H1 (cell line): Measurements from ENCODE around the gene TRMT44. TPM values are rescaled to one million over a fixed set of nuclear protein-coding genes. Genes with fewer than 3 reads are reported as not detected.
A peak's percentile ranks its signal among the peaks of the same experiment; 100 is the strongest.

Experiments used
- CTCF ChIA-PET: fragments of 300-600 bp; sonication (Branson Sonifier 250); formaldehyde crosslinking; loops from one replicate; lab custom pipeline; 2021; ENCODE audit not compliant: partially characterized antibody; lab: Charles Lee
- POLR2A ChIA-PET: fragments of 300-600 bp; sonication (Branson Sonifier 250); formaldehyde crosslinking; loops from one replicate; lab custom pipeline; 2021; ENCODE audit warnings: inconsistent platforms; ENCODE audit not compliant: partially characterized antibody; lab: Charles Lee
- DNase-seq, 2 experiments: peaks; one replicate each; pipeline versions ENCODE4 v3.0.0 to v3.0.0-alpha.2; 2010 to 2022; ENCODE audit warnings: low spot score in 2 of 2, low read depth in 1 of 2, mixed read lengths in 1 of 2
- FAIRE-seq: peaks from 2 replicates; lab custom pipeline; 2011; peaks lifted over from hg19 to GRCh38; lab: Jason Lieb, UNC
- H2AFZ ChIP-seq: 2 replicates; pipeline ENCODE4 v1.8.1; 2012; ENCODE audit warnings: low read length, inconsistent platforms
- H2AK5ac ChIP-seq: 2 replicates; pipeline ENCODE4 v1.6.1; 2013; ENCODE audit warnings: low read depth, low read length
- H2BK120ac ChIP-seq: replicated peaks from 2 replicates; pipeline ENCODE3; 2013; ENCODE audit warnings: low read depth, low read length, inconsistent platforms
- H2BK12ac ChIP-seq: 2 replicates; pipeline ENCODE4 v1.6.1; 2013; ENCODE audit warnings: low read depth, low read length
- H2BK15ac ChIP-seq: 2 replicates; pipeline ENCODE4 v1.6.1; 2013; ENCODE audit warnings: low read length
- H2BK20ac ChIP-seq: 2 replicates; pipeline ENCODE4 v1.6.1; 2013; ENCODE audit warnings: low read length
- H2BK5ac ChIP-seq: 2 replicates; pipeline ENCODE4 v1.6.1; 2013; ENCODE audit warnings: low read depth, low read length
- H3K14ac ChIP-seq: 2 replicates; pipeline ENCODE4 v1.6.1; 2013; ENCODE audit warnings: inconsistent platforms; ENCODE audit not compliant: insufficient read length
- H3K18ac ChIP-seq: 2 replicates; pipeline ENCODE4 v1.6.1; 2013; ENCODE audit warnings: low read length; ENCODE audit errors: extremely low read depth
- H3K23ac ChIP-seq: 2 replicates; pipeline ENCODE4 v1.6.1; 2013; ENCODE audit warnings: inconsistent platforms; ENCODE audit not compliant: insufficient read length
- H3K23me2 ChIP-seq: 2 replicates; pipeline ENCODE4 v1.6.1; 2013; ENCODE audit warnings: low read depth, low read length
- H3K27ac ChIP-seq: 2 replicates; pipeline ENCODE4 v1.6.1; 2011; ENCODE audit warnings: low read depth, low read length, inconsistent platforms
- H3K27me3 ChIP-seq, 4 experiments: replicated peaks in 1 of 4; 1 replicate in 1 of 4; 2 replicates in 3 of 4; pipeline versions ENCODE4 v1.6.1 to v1.8.1; 2011 to 2013; ENCODE audit warnings: low read length in 3 of 4, mild to moderate bottlenecking in 3 of 4, inconsistent platforms in 2 of 4, mixed read lengths in 2 of 4, moderate library complexity in 1 of 4; ENCODE audit not compliant: control insufficient read depth in 3 of 4, insufficient read depth in 3 of 4; ENCODE audit errors: extremely low read depth in 1 of 4
- H3K36me3 ChIP-seq, 4 experiments: 2 replicates each; pipeline versions ENCODE4 v1.6.1 to v1.8.1; 2011 to 2013; ENCODE audit warnings: mild to moderate bottlenecking in 4 of 4, low read length in 3 of 4, moderate library complexity in 2 of 4, control low read depth in 1 of 4, inconsistent platforms in 1 of 4; ENCODE audit not compliant: insufficient read depth in 4 of 4, control insufficient read depth in 2 of 4
- H3K4ac ChIP-seq: replicated peaks from 2 replicates; pipeline ENCODE3; 2013; ENCODE audit warnings: low read length, low read depth, mixed read lengths, inconsistent platforms; ENCODE audit not compliant: insufficient read length
- H3K4me1 ChIP-seq, 4 experiments: replicated peaks in 1 of 4; 1 replicate in 1 of 4; 2 replicates in 3 of 4; pipeline versions ENCODE4 v1.6.1 to v1.8.1; 2011 to 2013; ENCODE audit warnings: low read length in 3 of 4, inconsistent platforms in 2 of 4, mixed read lengths in 1 of 4; ENCODE audit not compliant: insufficient read depth in 4 of 4, control insufficient read depth in 3 of 4
- H3K4me2 ChIP-seq, 2 experiments: 2 replicates each; pipeline versions ENCODE4 v1.6.1 to v1.8.1; 2011 to 2013; ENCODE audit warnings: low read depth in 2 of 2, low read length in 2 of 2, control low read depth in 1 of 2, inconsistent platforms in 1 of 2, mild to moderate bottlenecking in 1 of 2; ENCODE audit not compliant: insufficient read depth in 1 of 2
- H3K4me3 ChIP-seq, 4 experiments: fragments of 200-600, 300-600 bp in 1 of 4; sonication (generic), shearing (Covaris generic), sonication (Bioruptor Twin) in 1 of 4; 2 replicates each; pipeline versions ENCODE4 v1.5.1 to v1.8.1; 2011 to 2016; ENCODE audit warnings: low read length in 4 of 4, low read depth in 3 of 4, control low read depth in 2 of 4, inconsistent platforms in 2 of 4, mild to moderate bottlenecking in 2 of 4, mixed read lengths in 1 of 4, moderate library complexity in 1 of 4; ENCODE audit not compliant: insufficient read depth in 2 of 4; ENCODE audit errors: extremely low read depth in 1 of 4
- H3K56ac ChIP-seq: replicated peaks from 2 replicates; pipeline ENCODE3; 2013; ENCODE audit warnings: low read depth, mild to moderate bottlenecking, mixed read lengths, low read length, inconsistent platforms; ENCODE audit not compliant: insufficient read length
- H3K79me1 ChIP-seq: 2 replicates; pipeline ENCODE4 v1.6.1; 2013; ENCODE audit warnings: low read depth, low read length, control low read depth
- H3K79me2 ChIP-seq, 2 experiments: 2 replicates each; pipeline versions ENCODE4 v1.6.1 to v1.8.1; 2012 to 2013; ENCODE audit warnings: low read length in 2 of 2, mild to moderate bottlenecking in 2 of 2, inconsistent platforms in 1 of 2; ENCODE audit not compliant: insufficient read depth in 2 of 2, control insufficient read depth in 1 of 2
- H3K9ac ChIP-seq, 4 experiments: replicated peaks in 1 of 4; 1 replicate in 1 of 4; 2 replicates in 3 of 4; pipeline versions ENCODE4 v1.6.1 to v1.8.1; 2011 to 2013; ENCODE audit warnings: low read depth in 3 of 4, low read length in 3 of 4, control low read depth in 2 of 4, mild to moderate bottlenecking in 2 of 4, moderate library complexity in 2 of 4, inconsistent platforms in 1 of 4; ENCODE audit errors: extremely low read depth in 1 of 4
- H3K9me3 ChIP-seq, 2 experiments: 2 replicates each; pipeline versions ENCODE4 v1.6.1 to v1.8.1; 2012 to 2013; ENCODE audit warnings: mild to moderate bottlenecking in 2 of 2, moderate library complexity in 2 of 2, control low read depth in 1 of 2, inconsistent platforms in 1 of 2, low read depth in 1 of 2, low read length in 1 of 2, mixed read lengths in 1 of 2; ENCODE audit not compliant: insufficient read depth in 2 of 2
- H4K20me1 ChIP-seq, 2 experiments: replicated peaks in 1 of 2; 2 replicates each; pipeline versions ENCODE3 to v1.8.1; 2011 to 2013; ENCODE audit warnings: inconsistent platforms in 2 of 2, low read length in 2 of 2, mild to moderate bottlenecking in 1 of 2; ENCODE audit not compliant: insufficient read depth in 2 of 2, control insufficient read depth in 1 of 2
- H4K5ac ChIP-seq: 2 replicates; pipeline ENCODE4 v1.6.1; 2013; ENCODE audit warnings: low read length, low read depth, mixed read lengths, inconsistent platforms; ENCODE audit not compliant: insufficient read length
- H4K8ac ChIP-seq: 2 replicates; pipeline ENCODE4 v1.8.0; 2013; ENCODE audit warnings: mild to moderate bottlenecking, moderate library complexity, low read length, inconsistent platforms; ENCODE audit not compliant: insufficient read depth; ENCODE audit errors: extremely low read depth
- H4K91ac ChIP-seq: replicated peaks from 2 replicates; pipeline ENCODE3; 2013; ENCODE audit warnings: low read length, mixed read lengths, inconsistent platforms; ENCODE audit not compliant: insufficient read length
- CTCF ChIP-seq, 3 experiments: IDR thresholded peaks; 1 replicate in 2 of 3; 2 replicates in 1 of 3; pipeline versions ENCODE4 v1.5.1 to v1.6.1; 2011; ENCODE audit warnings: low read length in 3 of 3, mild to moderate bottlenecking in 3 of 3, inconsistent platforms in 2 of 3, low read depth in 1 of 3, moderate library complexity in 1 of 3; ENCODE audit not compliant: insufficient read depth in 1 of 3; ENCODE audit errors: control extremely low read depth in 1 of 3
- FOSL1 ChIP-seq: IDR thresholded peaks from 2 replicates; pipeline ENCODE4 v1.6.1; 2011; ENCODE audit warnings: mild to moderate bottlenecking, low read depth, low read length, moderate library complexity; ENCODE audit not compliant: insufficient read depth
- GTF2F1 ChIP-seq: IDR thresholded peaks from 2 replicates; pipeline ENCODE4 v1.6.1; 2012; ENCODE audit warnings: low read depth, low read length, improper control_type of control experiment, borderline replicate concordance
- POLR2AphosphoS5 ChIP-seq: IDR thresholded peaks from 2 replicates; pipeline ENCODE4 v1.6.1; 2011; ENCODE audit warnings: low read depth, low read length
- POU5F1 ChIP-seq: IDR thresholded peaks from 2 replicates; pipeline ENCODE4 v1.6.1; 2011; ENCODE audit warnings: low read depth, mild to moderate bottlenecking, low read length, moderate library complexity
- RAD21 ChIP-seq, 2 experiments: IDR thresholded peaks in 1 of 2; conservative IDR thresholded peaks in 1 of 2; 2 replicates each; pipeline ENCODE4 v1.6.1; 2011; ENCODE audit warnings: low read depth in 2 of 2, low read length in 2 of 2, improper control_type of control experiment in 1 of 2, inconsistent platforms in 1 of 2, mild to moderate bottlenecking in 1 of 2, moderate library complexity in 1 of 2
- SAP30 ChIP-seq: fragments of 300-600 bp; sonication (generic); IDR thresholded peaks from 2 replicates; pipeline ENCODE4 v1.7.1; 2012; ENCODE audit warnings: low read length, moderate library complexity, mild to moderate bottlenecking, inconsistent platforms; ENCODE audit not compliant: insufficient read depth, insufficient replicate concordance
- SIN3A ChIP-seq, 2 experiments: IDR thresholded peaks in 1 of 2; conservative IDR thresholded peaks in 1 of 2; 2 replicates each; pipeline ENCODE4 v1.6.1; 2011 to 2012; ENCODE audit warnings: low read length in 2 of 2, improper control_type of control experiment in 1 of 2, low read depth in 1 of 2, mild to moderate bottlenecking in 1 of 2
- SIX5 ChIP-seq: IDR thresholded peaks from 2 replicates; pipeline ENCODE4 v1.6.1; 2011; ENCODE audit warnings: mild to moderate bottlenecking, low read depth, low read length
- SRF ChIP-seq: IDR thresholded peaks from 2 replicates; pipeline ENCODE4 v1.6.1; 2011; ENCODE audit warnings: mild to moderate bottlenecking, low read depth, low read length, moderate library complexity
- TCF12 ChIP-seq: IDR thresholded peaks from 2 replicates; pipeline ENCODE4 v1.6.1; 2011; ENCODE audit warnings: low read depth, mild to moderate bottlenecking, low read length
- WGBS, 2 experiments: shearing (Covaris generic) in 1 of 2; methylation state at CpG; one replicate each; pipeline versions ENCODE4 v1.1.6 to v1.1.7; 2013 to 2015; ENCODE audit warnings: low lambda C conversion rate in 2 of 2, mixed read lengths in 2 of 2, inconsistent platforms in 1 of 2, low coverage in 1 of 2, missing lambda C conversion rate in 1 of 2; ENCODE audit not compliant: insufficient replicate concordance in 2 of 2, insufficient coverage in 1 of 2, insufficient read length in 1 of 2; ENCODE audit errors: extremely low coverage in 1 of 2, missing lambda C conversion rate in 1 of 2; 5-methylcytosine and 5-hydroxymethylcytosine counted together
- polyA plus RNA-seq, 7 experiments: library from polyadenylated mRNA; depleted of rRNA in 3 of 7; stranded (reverse) in 5 of 7; unstranded in 2 of 7; fragments of >200 nt in 5 of 7; fragments of 200-250 nt in 2 of 7; gene quantifications; 1 replicate in 5 of 7; 2 replicates in 1 of 7; 4 replicates in 1 of 7; pipeline versions ENCODE4 v1.2.1 to v1.2.3, GENCODE V29; 2011 to 2013; ENCODE audit warnings: missing spikeins in 2 of 7, mixed read lengths in 2 of 7
- total RNA-seq: library from RNA; stranded (reverse); fragmentation: NEBNext Ultra II Directional; extraction: Animal tissue kit (Norgen Biotek cat#: 25700); gene quantifications from 2 replicates; pipeline ENCODE4 v1.2.1, GENCODE V29; 2021

The TRMT44 gene
- total and polyA plus RNA-seq, 2 of the 8 experiments (the other 6 are each of a cell fraction or from before 2014, with no cell fraction given) = 8.6 to 23.9 TPM

- FAIRE-seq = no peak
- WGBS, 2 experiments = 89% methylated on average over 14 of the region's 14 CpGs; no CpG with 5 or more reads in 1 of the 2 experiments
- TF ChIP-seq FOSL1 = no peak
- no peak for TF ChIP-seq GTF2F1
- no peak for TF ChIP-seq TCF12
- TF ChIP-seq SRF = no peak
- TF ChIP-seq RAD21 (IDR thresholded peaks at IDR 0.05 in 1 of 2, conservative IDR thresholded peaks at IDR 0.05 in 1 of 2; ENCODE audit: low read depth in 2 of 2, low read length in 2 of 2) = no peak
- no peak for TF ChIP-seq POU5F1
- no peak for TF ChIP-seq POLR2AphosphoS5
- no peak for TF ChIP-seq SIX5
- no peak for TF ChIP-seq SIN3A (conservative IDR thresholded peaks at IDR 0.05 in 1 of 2, IDR thresholded peaks at IDR 0.05 in 1 of 2; ENCODE audit: low read depth in 1 of 2, low read length in 2 of 2)
- no peak for TF ChIP-seq SAP30
- TF ChIP-seq CTCF (IDR thresholded peaks at IDR 0.05; ENCODE audit: control extremely low read depth in 1 of 3, insufficient read depth in 1 of 3, low read depth in 1 of 3, low read length in 3 of 3) = no peak
Measured at GRCh38 chr4:8402640-8403039, 37.9 kb upstream of the TRMT44 start.

More at GRCh38 chr4:8402640-8403039, 37.9 kb upstream of the TRMT44 start:
- no peak overlapping the region for H3K4ac ChIP-seq
- 0 out of 2 replicates have a peak overlapping the region, but pooled peaks have one; percentile 27 for H3K27ac ChIP-seq
- no peaks in the 10 kb centered on the region for H3K79me1 ChIP-seq
- peaks cover 0 to 3% (median 0%) of the 10 kb centered on the region in 4 experiments; a peak in 1 of 8 replicates for H3K36me3 ChIP-seq
- H3K56ac ChIP-seq = no peak overlapping the region
- no peak overlapping the region for H4K8ac ChIP-seq
- H4K20me1 ChIP-seq = no peaks in the 10 kb centered on the region
- no peak overlapping the region; the same call in 1 of the 2 replicates for H2BK12ac ChIP-seq
- H2BK20ac ChIP-seq = no peak overlapping the region
- H3K18ac ChIP-seq = no peak overlapping the region
- no peak overlapping the region for H3K23ac ChIP-seq
- no peak overlapping the region for H2BK5ac ChIP-seq
- POLR2A ChIA-PET = interaction anchor here (0.8 kb wide), 1 partner anchor 8 kb away, joined by 3 read pairs; no protein-coding TSS in a partner anchor
- CTCF ChIA-PET = interaction anchor here (0.6 to 10.4 kb wide), 46 partner anchors 8 to 367 kb away, joined by 3 to 94 read pairs (median 4); no protein-coding TSS in a partner anchor
- DNase-seq = no peak
- H2BK15ac ChIP-seq = no peak overlapping the region
- H2AFZ ChIP-seq = no peak overlapping the region
- H4K5ac ChIP-seq = no peak overlapping the region
- H3K4me1 ChIP-seq = no peaks in the 10 kb centered on the region; a peak in 1 of 7 replicates
- H3K14ac ChIP-seq = no peak overlapping the region
- no peak overlapping the region for H3K4me2 ChIP-seq
- H3K23me2 ChIP-seq = no peaks in the 10 kb centered on the region
- no peak overlapping the region for H3K4me3 ChIP-seq
- no peak overlapping the region for H2AK5ac ChIP-seq
- no peaks in the 10 kb centered on the region for H3K27me3 ChIP-seq
- H3K79me2 ChIP-seq = no peaks in the 10 kb centered on the region
- no peak overlapping the region for H2BK120ac ChIP-seq
- H4K91ac ChIP-seq = no peak overlapping the region
- no peak overlapping the region for H3K9ac ChIP-seq
- no peaks in the 10 kb centered on the region; a peak in 1 of 4 replicates for H3K9me3 ChIP-seq
